Measurements from ENCODE around the gene SLC15A4.

The SLC15A4 gene

GRCh38 chr12:128861226-128862016 is 37.7 kb upstream of the SLC15A4 start:
- no peak for TF ChIP-seq CTCF (conservative IDR thresholded peaks at IDR 0.05; ENCODE audit: low read depth)
- no peak overlapping the region for H3K27ac ChIP-seq
- CTCF ChIA-PET = no interaction called here
- DNase-seq (ENCODE audit: low spot score) = no peak
- POLR2A ChIA-PET (ENCODE audit: low non-redundant PET) = no interaction called here

GRCh38 chr12:128859311-128859710 is 35.6 kb upstream of the SLC15A4 start:
- DNase-seq (ENCODE audit: low spot score) = no peak
- no peak for TF ChIP-seq CTCF (conservative IDR thresholded peaks at IDR 0.05; ENCODE audit: low read depth)
- no peak overlapping the region for H3K27ac ChIP-seq
- ChIA-PET CTCF (no interaction called here), POLR2A (ENCODE audit: low non-redundant PET) (no interaction called here)

- CTCF ChIA-PET = no interaction called here
- no peak overlapping the region for H3K27ac ChIP-seq
- no peak for DNase-seq (ENCODE audit: low spot score)
- POLR2A ChIA-PET (ENCODE audit: low non-redundant PET) = no interaction called here
- TF ChIP-seq CTCF (conservative IDR thresholded peaks at IDR 0.05; ENCODE audit: low read depth) = no peak
These were observed 33.5 kb upstream of the SLC15A4 start for GRCh38 chr12:128857133-128857763.

- CTCF ChIA-PET = no interaction called here
- no peak for TF ChIP-seq CTCF (conservative IDR thresholded peaks at IDR 0.05; ENCODE audit: low read depth)
- H3K27ac ChIP-seq = no peak overlapping the region
- DNase-seq (ENCODE audit: low spot score) = no peak
- POLR2A ChIA-PET (ENCODE audit: low non-redundant PET) = no interaction called here
These were observed 33.0 kb upstream of the SLC15A4 start for GRCh38 chr12:128856791-128857078.

- H3K27ac ChIP-seq = no peak overlapping the region
- CTCF ChIA-PET = no interaction called here
- no peak for DNase-seq (ENCODE audit: low spot score)
- POLR2A ChIA-PET (ENCODE audit: low non-redundant PET) = no interaction called here
- no peak for TF ChIP-seq CTCF (conservative IDR thresholded peaks at IDR 0.05; ENCODE audit: low read depth)
These were observed 32.5 kb upstream of the SLC15A4 start for GRCh38 chr12:128856035-128856790.

- ChIA-PET CTCF (no interaction called here), POLR2A (ENCODE audit: low non-redundant PET) (no interaction called here)
- TF ChIP-seq CTCF (conservative IDR thresholded peaks at IDR 0.05; ENCODE audit: low read depth) = no peak
- no peak for DNase-seq (ENCODE audit: low spot score)
- no peak overlapping the region for H3K27ac ChIP-seq
These were observed 29.9 kb upstream of the SLC15A4 start for GRCh38 chr12:128853600-128854197.
